ENCODE measurements around the gene DDAH2.

DNA sequence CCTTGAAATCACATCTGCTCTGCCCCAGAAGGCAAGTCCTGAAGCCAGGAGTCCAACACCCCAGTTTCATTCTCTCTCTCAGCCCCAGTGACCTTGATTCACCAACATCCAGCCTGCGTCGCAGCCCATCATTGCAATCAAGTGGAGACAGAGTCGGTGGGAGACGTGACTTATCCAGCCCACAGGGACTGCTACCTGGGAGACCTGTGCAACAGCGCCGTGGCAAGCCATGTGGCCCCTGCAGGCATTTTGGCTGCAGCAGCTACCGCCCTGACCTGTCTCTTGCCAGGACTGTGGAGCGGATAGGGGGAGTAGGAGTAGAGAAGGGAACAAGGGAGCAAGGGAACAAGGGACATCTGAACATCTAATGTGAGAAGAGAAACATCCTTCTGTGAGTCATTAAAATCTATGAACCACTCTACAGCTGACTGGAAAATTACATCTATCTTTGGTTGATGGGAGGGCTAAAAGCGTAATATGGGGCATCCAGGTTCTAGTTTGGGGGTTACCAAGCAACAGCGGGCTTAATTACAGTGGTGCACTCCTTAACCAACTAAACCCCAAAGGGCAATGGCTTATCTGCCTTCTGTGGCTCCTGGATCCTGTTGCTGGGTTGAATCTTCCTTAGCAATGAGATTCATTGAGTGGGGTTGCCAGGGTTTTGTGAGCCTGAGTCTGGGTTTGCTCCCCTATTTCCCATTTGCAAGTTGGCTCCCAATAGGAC is 11.4 kb downstream of the DDAH2 start:
- TF ChIP-seq, protein P1, sequence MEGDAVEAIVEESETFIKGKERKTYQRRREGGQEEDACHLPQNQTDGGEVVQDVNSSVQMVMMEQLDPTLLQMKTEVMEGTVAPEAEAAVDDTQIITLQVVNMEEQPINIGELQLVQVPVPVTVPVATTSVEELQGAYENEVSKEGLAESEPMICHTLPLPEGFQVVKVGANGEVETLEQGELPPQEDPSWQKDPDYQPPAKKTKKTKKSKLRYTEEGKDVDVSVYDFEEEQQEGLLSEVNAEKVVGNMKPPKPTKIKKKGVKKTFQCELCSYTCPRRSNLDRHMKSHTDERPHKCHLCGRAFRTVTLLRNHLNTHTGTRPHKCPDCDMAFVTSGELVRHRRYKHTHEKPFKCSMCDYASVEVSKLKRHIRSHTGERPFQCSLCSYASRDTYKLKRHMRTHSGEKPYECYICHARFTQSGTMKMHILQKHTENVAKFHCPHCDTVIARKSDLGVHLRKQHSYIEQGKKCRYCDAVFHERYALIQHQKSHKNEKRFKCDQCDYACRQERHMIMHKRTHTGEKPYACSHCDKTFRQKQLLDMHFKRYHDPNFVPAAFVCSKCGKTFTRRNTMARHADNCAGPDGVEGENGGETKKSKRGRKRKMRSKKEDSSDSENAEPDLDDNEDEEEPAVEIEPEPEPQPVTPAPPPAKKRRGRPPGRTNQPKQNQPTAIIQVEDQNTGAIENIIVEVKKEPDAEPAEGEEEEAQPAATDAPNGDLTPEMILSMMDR (IDR thresholded peaks at IDR 0.05; ENCODE audit: insufficient read depth, low read depth, low read length) = no peak
- TF ChIP-seq EZH2 (IDR thresholded peaks at IDR 0.05; ENCODE audit: insufficient read depth, low read length) = no peak
